Right lobe of liver (tissue), 6 donors: ENCODE data around the gene IGFALS. TPM values are rescaled to one million over a fixed set of nuclear protein-coding genes. Genes with fewer than 3 reads are reported as not detected.

Experiments used
- ATAC-seq, 4 donors: fragments of 200-7000 bp; cut with Tn5 transposase; one replicate each; pipeline ENCODE4 v1.9.1; 2020; ENCODE audit warnings: mild to moderate bottlenecking in 4 of 4, moderate library complexity in 4 of 4
- DNase-seq, 3 donors: peaks; one replicate each; pipeline ENCODE4 v3.0.0-alpha.2; 2020
- H3K27ac ChIP-seq, 3 donors: fragments of 200-600 bp; one replicate each; pipeline ENCODE4 v1.8.0; 2022
- H3K27me3 ChIP-seq, 2 donors: fragments of 200-600 bp; one replicate each; pipeline ENCODE4 v1.8.0; 2022
- H3K36me3 ChIP-seq, 4 donors: fragments of 200-600 bp; sonication (generic) in 1 of 4; one replicate each; pipeline versions ENCODE4 v1.5.1 to v1.8.0; 2017 to 2022; ENCODE audit warnings: control low read depth in 1 of 4
- H3K4me1 ChIP-seq, 4 donors: fragments of 200-600 bp; sonication (generic) in 1 of 4; one replicate each; pipeline versions ENCODE4 v1.5.1 to v1.8.0; 2017 to 2022; ENCODE audit warnings: control low read depth in 1 of 4
- H3K4me3 ChIP-seq, 3 donors: fragments of 200-600 bp; one replicate each; pipeline ENCODE4 v1.8.0; 2022
- H3K9me3 ChIP-seq, 4 donors: fragments of 200-600 bp; sonication (generic) in 1 of 4; one replicate each; pipeline versions ENCODE4 v1.5.1 to v1.8.0; 2017 to 2022; ENCODE audit warnings: control low read depth in 1 of 4
- CTCF ChIP-seq, 4 donors: fragments of 200-600 bp in 3 of 4; fragments of 450-650 bp in 1 of 4; IDR thresholded peaks; one replicate each; pipeline versions ENCODE4 v1.5.1 to v1.8.0; 2016 to 2022; ENCODE audit warnings: antibody characterized with exemption in 4 of 4, mild to moderate bottlenecking in 2 of 4
- POLR2A ChIP-seq: fragments of 450-650 bp; IDR thresholded peaks from one replicate; pipeline ENCODE4 v1.6.1; 2017; ENCODE audit warnings: antibody characterized with exemption, mild to moderate bottlenecking
- WGBS: methylation state at CpG from one replicate; pipeline ENCODE4 v1.1.6; 2018; ENCODE audit warnings: low coverage, low lambda C conversion rate; ENCODE audit not compliant: insufficient coverage; ENCODE audit errors: missing lambda C conversion rate; 5-methylcytosine and 5-hydroxymethylcytosine counted together
- intact Hi-C, 2 donors: fragments of 100-400 bp; cut with DNase I; formaldehyde crosslinking; loops; one replicate each; pipeline versions ENCODE4 v1.11.2 to v1.14.1; 2022
- total RNA-seq, 6 experiments: library from RNA; depleted of rRNA in 2 of 6; stranded (reverse); fragments of >200 nt in 2 of 6; fragmentation: NEBNext Ultra II Directional in 3 of 6; extraction: Animal tissue kit (Norgen Biotek cat#: 25700) in 3 of 6; gene quantifications; one replicate each; pipeline versions ENCODE4 v1.1.0 to v1.2.4, GENCODE V29; 2016 to 2023
- donor health status: DM: no; HTN: yes; CAD: no.
- donor health status: DM: no; HTN: no; CAD: no.
- donor health status: DM: no; HTN: no; CAD: no.
- donor health status: DM: no; HTN: yes; CAD: no.
- donor health status: DM: no; HTN: yes; CAD: no.

IGFALS gene
- total RNA-seq, 6 experiments from 2014 or later = 38.7 to 124 (median 85.3) TPM

DNA sequence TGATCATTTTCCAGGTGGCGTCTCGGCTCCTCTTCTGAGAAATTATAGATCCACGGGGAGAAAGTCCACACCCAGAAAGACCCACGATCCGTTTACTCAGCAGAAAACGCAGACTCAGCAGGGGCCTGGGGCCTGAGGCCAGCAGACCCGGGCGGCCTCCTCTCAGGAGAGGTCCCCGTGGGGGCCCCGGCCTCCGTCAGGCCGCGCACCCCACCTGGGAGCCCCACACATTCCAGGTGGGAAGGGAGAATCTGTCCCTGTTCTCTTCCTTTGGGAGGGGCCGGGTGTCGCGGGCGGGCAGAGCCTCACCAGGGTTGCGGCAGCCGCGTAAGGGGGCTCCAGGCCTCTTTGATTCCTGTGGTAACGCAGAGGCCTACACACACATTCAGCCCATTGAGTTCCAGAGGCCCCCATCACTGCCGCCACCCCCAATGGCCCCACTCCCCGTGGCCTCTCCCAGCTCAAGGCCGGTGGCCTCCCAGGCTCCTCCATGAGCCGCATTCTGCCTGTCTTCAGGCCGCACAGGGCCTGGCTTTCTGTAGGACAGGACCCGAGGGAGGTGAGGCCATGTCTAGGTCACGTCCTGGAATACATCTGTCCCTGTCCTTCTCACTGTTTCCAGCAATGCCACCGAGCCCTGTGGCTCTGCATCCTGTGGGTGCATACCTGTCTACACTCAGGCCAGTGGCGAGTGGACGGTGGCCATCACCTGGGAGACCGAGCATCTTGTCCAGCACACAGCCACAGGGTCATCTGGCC lies 1.6 kb upstream of the IGFALS start:
- H3K36me3 ChIP-seq = peaks cover 0 to 9% (median 2%) of the 10 kb centered on the region in 4 donors
- WGBS = 37% methylated on average over 9 of the region's 32 CpGs
- peak in 1 of 4 donors; percentile 3 for ATAC-seq
- peaks cover 0 to 38% (median 6%) of the 10 kb centered on the region in 4 donors for H3K4me1 ChIP-seq
- H3K27ac ChIP-seq = peak overlapping the region in 1 of 3 donors; percentile 31
- intact Hi-C loops = no loop called here
- TF ChIP-seq CTCF (IDR thresholded peaks at IDR 0.05) (no peak), POLR2A (no peak)
- DNase-seq = peak in 1 of 3 donors; percentile 24
- H3K4me3 ChIP-seq = peak overlapping the region in 2 of 3 donors; percentile 73 to 74
- no peaks in the 10 kb centered on the region for H3K27me3 ChIP-seq
- H3K9me3 ChIP-seq = no peaks in the 10 kb centered on the region

DNA sequence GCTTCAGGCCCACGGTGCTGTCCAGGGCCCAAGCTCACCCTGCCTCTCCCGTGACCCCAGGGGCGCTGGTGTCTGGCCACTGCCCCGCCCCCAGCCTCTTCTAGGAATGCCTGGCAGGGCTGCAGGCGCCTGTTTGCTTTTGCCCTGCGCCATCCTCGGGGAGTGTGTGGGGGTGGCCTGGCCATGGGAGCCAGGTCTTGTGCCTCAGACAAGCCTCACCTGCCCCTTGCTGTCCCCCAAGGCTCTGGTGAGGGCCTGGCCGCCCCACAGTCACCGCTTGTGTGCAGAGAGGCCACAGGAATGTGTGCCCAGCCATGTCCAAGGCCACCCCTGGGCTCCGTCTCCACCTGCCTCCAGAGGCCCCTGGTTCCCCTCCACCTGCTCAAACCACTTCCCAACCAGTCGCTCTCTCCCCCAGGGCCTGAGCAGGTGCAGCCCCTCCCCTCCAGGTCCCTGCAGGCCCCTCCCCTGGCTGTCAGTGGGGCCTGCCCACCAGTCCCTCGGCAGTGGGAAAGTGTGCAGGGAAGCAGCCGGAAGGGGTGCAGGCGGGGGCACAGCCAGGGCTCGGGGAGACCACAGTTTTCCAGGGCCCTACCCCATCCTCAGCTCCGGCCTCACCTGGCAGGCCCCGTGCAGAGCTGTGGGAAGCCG lies 841 bp upstream of the IGFALS start:
- intact Hi-C loops = no loop called here
- no peak for TF ChIP-seq CTCF (IDR thresholded peaks at IDR 0.05)
- no peak for TF ChIP-seq POLR2A
- peak; percentile 73 to 82 (median 76) for ATAC-seq
- WGBS = 40% methylated on average over 3 of the region's 18 CpGs
- peaks cover 0 to 38% (median 6%) of the 10 kb centered on the region in 4 donors for H3K4me1 ChIP-seq
- H3K27ac ChIP-seq = peak overlapping the region in 2 of 3 donors; percentile 73 to 78
- H3K9me3 ChIP-seq = no peaks in the 10 kb centered on the region
- peak overlapping the region; percentile 45 to 74 (median 73) for H3K4me3 ChIP-seq
- peak; percentile 82 to 93 (median 90) for DNase-seq
- no peaks in the 10 kb centered on the region for H3K27me3 ChIP-seq
- H3K36me3 ChIP-seq = peaks cover 0 to 13% (median 3%) of the 10 kb centered on the region in 4 donors

DNA sequence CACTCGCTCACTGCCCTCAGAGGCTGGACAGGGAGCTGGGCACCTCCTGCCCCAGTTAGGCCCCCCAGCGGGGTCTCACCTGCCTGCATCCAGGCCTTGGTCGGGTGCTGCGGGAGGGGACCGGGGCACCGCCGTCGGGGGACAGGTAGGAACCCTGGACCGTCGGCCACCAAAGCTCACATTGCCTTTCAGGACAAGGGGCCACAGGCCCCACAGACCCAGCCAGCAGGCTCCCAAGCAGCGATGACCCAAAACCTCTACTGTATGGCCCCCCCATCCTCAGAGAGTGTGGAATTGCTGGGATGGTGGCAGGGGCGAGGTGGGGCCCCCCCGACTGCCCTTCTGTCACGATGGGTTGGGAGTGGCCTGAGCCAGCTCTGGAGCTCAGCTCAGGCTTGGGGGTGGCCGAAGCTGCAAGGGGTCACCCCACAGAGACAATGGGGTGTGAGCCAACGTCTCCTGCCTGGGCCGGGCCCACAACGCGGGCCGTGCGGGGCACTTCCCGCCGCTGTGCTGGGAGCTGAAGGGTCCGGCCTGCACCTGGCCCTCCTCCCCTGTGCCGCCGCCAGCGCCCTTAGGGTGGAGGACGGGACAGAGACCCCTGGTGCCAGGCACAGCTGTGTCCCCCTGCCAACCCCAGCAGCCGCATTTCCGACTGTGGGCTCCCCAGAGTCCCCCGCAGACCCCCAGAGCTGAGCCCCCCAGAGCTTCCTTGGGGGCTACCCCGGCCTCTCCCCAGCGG lies 498 bp downstream of the IGFALS start:
- peaks cover 0 to 14% (median 7%) of the 10 kb centered on the region in 4 donors for H3K36me3 ChIP-seq
- peak overlapping the region in 2 of 3 donors; percentile 73 to 78 for H3K27ac ChIP-seq
- intact Hi-C loops = no loop called here
- no peaks in the 10 kb centered on the region for H3K27me3 ChIP-seq
- DNase-seq = peak in 2 of 3 donors; percentile 27 to 50
- peak in 3 of 4 donors; percentile 1 to 3 (median 3) for ATAC-seq
- H3K9me3 ChIP-seq = no peaks in the 10 kb centered on the region
- WGBS = 48% methylated on average over 9 of the region's 33 CpGs
- TF ChIP-seq CTCF (IDR thresholded peaks at IDR 0.05) (no peak), POLR2A (no peak)
- peaks cover 0 to 38% (median 6%) of the 10 kb centered on the region in 4 donors for H3K4me1 ChIP-seq
- H3K4me3 ChIP-seq = peak overlapping the region; percentile 45 to 74 (median 73)
